GM18508 (cell line): ENCODE measurements around the gene PPT2.

ENCODE experiments used
- ATAC-seq: cut with Tn5 transposase; IDR thresholded peaks from one replicate; pipeline ENCODE4 v1.9.1; 2021; ENCODE audit warnings: moderate number of reproducible peaks; ENCODE audit not compliant: insufficient read depth, unreplicated experiment

PPT2 gene, protein sequence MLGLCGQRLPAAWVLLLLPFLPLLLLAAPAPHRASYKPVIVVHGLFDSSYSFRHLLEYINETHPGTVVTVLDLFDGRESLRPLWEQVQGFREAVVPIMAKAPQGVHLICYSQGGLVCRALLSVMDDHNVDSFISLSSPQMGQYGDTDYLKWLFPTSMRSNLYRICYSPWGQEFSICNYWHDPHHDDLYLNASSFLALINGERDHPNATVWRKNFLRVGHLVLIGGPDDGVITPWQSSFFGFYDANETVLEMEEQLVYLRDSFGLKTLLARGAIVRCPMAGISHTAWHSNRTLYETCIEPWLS

DNA sequence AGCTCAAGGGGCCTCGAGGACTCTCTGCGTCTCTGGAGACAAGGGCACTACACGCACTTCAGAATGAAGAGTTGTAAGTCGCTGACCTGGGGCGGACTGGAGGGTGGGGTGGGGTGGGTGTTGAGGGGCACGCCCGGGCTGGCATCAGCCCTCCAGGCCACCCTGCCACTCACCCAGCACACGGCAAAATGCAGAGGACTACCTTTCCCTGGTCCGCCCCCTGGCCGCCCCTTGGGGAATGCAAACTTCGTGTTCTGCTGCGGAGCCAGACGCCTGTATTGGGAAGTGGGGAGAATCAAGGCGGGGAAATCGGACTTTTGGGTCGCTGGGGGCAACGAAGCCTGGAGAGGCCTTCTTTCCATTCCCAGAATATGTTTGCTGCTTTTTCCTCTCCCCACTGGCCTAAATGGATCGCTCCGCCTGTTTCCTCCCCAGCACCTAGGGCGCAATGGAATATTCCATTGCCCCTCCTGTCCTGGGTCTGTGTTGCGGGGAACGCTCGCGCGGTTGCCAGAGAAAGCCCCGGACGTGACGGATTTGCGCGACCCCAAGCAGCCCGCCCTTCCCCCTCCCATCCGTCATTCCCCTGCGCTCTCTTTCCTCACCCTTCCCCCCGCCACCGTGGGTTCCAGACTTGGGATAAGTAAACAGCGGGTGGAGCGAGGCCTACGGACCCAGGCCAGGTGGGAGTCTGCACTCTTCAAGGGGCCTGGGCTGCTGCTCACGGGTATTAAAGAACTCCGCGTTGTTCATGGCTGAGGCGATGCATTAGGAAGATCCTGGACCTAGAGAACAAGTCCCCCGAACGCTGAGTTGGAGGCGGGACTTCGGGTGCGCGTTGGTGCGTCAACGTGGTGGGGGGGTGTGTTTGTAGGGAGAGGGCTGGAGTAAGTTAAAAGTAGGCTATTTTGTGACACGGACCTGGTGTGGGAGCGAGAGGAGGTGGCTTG lies at the start of gene PPT2:
Gene PPT2, plus strand, starts transcription at position 578 of the 950 bp plus-strand sequence. CDS start 454 bp downstream, outside the sequence.
- no peak for ATAC-seq

DNA sequence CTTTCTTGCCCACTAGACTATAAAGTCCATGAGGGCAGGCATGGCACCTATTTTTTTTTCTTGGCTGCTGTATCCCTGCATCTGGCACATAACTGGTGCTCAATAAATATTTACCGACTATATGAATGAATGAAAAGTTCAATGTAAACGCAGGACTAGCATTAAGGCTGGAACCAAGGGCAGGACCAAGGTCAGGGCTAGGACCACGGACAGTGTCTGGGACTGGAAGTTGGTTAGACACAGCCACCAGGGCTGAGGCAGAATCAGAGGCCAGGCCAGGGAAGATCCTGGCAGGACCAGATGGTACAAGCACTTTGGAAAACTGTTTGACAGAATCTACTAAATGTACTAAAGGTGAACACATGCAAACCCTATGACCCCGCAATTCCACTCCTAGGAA lies 48.5 kb upstream of the PPT2 start:
- ATAC-seq: no peak

DNA sequence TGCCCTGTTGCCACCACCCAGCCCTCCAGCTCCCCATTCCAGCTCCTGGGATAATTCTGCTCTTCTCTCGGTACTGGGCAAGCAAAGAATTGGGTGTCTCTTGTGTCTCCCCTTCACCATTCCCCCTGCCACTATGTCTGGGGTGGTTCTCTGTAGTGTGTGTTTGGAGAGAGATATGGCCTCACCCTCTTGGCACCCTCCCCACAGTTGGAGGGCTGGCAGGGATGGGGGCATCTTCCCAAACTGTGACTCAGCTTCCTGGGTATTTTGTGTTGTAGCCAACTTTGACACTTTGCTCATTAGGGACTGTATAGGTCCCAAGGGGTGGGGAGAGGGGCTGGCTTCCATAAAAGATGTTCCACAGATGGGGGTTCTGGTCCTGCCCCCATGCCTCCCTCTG lies 46.5 kb upstream of the PPT2 start:
- ATAC-seq: no peak

DNA sequence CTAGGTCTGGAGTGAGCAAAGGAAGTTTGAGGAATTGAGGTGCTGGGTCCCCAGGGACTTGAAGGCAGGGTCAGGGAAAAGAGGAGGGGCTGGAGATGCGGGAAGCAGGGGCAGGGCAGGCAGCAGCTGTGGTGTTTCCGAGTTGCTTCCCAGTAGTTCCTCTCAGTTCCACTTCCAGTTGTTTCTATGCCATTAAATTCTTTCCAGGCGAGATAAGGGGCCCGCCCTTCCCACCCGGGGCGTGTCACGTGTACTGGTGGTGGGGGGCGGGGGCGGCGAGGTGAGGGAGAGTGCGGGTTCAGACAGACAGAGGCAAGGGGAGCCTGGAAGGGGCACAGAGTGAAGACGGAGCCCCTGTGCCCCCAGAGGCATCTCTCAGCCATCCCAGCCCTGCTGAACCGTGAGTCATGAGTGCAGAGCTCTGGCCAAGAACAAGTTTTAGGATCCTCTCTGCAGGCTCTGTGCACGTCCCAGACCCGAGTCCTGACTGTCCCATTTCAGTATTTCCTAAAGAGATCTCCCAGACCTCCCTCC lies 45.8 kb upstream of the PPT2 start:
- no peak for ATAC-seq

DNA sequence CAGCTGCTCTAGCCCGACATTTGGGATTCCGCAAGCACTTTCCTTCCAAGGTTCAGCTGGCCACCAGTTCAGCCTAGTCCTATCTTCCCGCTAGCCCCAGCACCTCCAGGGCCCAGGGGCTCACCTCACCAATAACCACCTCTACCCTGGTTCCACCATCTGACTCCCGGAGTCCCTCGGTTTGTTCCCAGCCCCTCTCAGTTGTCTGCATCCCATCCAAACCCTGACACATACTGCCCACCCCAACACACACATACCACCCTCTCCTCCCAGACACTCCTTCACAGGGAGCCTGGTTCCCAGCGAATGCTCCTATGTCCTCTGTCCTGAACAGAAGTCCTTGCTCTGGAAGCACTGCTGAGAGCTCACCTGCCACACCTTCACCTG lies 45.2 kb upstream of the PPT2 start:
- no peak for ATAC-seq

DNA sequence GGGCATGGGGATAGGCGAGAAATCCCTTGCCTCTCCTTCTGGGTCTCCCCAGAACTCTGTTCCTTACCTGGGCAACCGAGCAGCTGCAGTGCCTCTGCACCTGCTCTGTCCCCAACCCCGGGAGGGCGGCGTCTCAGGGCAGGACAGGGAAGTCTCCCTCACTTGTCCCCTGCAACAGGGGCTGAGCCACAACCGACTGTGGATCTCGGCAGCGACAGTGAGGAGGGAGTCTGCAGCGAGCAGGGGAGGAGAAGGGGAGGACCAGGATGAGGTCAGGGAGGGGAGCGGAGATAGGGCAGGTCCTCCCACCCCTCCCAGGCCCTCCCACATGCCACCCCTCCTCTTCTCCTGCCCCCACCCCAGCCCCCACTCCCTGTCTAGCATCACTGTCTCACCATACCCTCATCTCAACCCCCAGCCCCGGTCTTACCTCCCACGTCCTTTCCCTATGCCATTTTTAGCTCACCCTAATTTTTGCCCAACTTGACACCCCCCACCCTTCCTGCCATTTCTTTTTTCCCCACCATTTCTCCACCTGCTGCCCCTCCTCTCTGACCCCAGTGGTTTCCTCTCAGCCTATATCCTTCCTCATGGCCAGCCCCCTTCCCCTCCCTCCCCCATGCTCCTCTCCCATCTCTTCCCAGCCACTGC lies 44.7 kb upstream of the PPT2 start, which contains the start of gene TNXB:
Gene TNXB, minus strand, starts transcription at position 225 of the 651 bp plus-strand sequence. CDS start 11,140 bp downstream, outside the sequence.
- ATAC-seq: no peak

DNA sequence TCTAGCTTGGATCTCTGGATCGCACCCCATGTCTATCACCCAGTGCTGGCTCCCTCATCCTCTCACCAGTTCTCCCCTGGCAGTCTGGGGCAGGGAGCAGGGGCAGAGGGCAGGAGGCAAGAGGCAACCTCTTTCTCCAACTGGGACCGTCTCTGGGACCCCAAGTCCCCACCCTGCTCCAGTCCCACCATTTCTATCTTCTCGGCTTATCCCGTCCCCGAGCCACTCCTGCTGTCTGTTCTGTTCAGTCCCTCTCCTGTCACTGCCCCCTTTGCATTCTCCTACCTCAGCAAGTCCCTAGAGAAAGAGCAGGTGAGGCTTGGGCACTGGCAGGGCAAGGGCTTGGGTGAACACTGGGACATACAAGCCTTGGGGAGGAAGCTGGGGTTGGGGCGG lies 44.2 kb upstream of the PPT2 start:
- no peak for ATAC-seq

DNA sequence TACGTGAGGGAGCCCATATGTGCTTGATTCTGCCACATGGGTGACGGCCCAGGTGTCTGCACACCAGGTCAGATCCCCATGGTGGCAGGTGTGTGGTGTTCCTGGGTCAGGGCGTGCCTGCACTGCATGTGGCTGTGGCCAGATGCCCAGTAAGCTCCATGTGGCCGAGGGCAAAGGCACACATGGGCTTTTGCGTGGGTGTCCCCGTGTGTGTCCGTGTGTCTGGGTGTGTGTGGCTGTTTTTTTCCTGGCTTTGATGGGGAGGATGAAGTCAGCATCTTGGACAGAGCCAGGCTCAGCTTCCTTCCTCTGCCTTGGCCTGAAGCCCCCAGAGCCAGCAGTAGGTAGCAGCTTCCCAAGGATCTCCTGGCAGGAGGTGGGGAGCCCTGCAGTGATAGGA lies 43.3 kb upstream of the PPT2 start:
- ATAC-seq: no peak

DNA sequence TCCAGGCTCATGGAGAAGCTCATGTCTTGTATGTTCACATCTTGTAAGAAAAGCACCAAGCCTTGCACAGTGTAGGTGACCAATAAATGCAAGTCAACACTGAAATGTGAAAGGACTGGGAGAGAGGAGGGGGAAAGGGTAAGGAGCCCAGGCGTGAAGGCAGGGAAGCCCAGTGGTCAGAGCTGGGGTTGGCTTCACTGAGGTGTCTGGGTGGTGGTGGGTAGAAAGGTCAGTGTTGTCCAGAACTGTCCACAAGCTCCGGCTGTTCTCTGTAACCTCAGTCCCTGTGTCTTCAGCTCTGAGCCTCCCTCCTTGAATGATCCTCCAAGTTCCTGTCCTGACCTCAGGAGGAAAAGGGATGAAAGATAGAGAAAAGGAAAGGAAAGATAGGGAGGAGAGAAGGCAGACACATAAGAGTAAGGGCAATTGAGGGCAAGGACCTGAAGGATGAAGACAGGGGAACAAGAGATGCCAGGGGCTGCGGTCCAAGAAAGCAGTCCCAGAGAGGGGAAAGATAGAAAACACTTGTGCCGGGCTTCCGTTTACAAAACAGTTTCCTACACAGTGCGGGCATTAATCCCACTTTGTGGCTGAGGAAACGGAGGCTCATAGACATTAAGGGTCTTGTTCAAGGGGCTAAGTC lies 42.4 kb upstream of the PPT2 start:
- ATAC-seq: no peak

DNA sequence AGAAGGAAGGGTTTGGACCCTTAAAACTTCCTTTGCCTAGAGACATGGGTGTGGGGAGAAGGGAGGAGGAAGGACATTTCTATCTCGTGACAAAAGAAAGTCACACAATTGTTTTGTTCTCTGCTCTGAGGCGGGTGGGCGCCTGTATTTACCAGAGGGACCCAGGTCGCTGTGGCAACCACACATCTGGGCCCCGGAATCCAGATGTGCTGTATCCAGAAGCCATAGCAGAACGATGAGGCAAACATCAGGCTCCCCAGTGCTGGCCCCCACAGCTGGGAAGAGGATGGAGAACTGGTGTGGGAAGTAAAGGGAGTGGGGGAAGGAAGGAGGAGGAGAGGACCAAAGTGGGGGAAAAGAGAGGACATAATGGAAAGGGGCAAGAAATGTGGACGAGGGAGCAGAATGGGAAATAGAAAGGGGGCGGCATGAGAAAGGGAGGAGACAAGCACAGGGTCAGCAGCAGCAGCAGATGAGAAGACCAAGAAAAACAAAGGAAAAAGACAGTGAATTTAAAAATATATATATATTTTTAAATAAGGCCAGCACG lies 41.4 kb upstream of the PPT2 start:
- ATAC-seq: no peak

DNA sequence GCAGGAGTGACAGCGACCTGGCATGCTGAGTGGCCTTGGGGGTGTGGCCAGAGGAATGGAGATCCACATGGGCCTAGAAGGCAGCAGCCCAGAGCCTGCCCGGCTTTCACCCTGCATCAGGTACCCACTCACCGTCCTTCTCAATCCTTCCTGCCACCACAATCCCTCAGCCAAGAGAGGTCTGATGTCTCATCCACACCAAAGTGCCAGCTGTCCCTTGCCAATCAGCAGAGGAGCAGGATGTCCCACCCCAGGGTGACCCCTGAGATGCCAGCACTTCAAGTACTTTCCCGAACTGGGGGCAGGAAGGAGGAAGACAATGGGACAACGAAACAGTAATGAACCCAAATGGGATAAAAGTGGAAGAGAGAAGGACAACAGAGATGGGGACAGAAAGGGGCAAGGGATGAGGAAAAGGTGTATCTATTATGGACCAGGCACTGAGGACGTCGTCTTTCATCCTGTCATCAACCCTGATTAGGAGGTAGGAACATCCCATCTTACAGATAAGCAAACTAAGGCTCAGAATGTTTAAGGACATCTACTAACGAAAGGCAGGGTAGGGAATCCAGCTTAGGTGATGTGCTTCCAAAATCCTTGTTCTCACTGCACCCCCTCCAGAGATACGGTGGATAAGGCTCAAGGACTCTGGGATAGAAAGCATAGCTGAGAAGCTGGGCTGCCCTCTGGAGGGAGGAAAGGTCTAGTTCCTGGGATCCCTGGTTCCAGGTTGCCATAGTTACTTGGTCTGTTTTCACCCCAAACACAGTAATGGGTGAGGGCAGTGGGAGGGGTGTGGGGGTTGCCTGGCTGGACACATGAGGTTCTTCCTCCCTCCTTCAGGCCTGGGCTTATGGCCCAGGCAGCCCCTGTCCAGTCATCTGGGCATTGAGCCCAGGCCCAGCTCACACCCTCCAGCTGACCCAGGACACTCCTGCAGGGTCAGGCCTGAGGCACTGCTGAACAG lies 40.3 kb upstream of the PPT2 start:
- ATAC-seq: no peak

DNA sequence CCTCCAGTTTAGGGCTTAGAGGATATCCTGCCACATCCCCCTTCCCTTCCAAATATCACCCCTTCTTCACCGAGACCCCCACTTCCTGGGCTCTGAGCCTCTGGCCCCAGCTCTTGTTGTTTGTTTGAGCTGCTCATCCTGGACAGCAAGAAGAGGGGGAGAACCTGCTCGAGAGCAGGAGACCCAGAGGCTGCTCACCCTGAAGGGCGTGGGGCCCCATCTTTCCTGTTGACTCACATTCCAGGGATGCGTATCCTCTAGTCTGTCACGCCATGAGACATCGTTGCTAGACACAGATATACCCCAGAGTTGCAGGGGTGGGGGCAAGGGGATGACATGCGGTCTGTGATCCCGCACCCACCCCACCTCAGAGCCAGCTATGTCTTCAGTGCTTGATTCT lies 39.1 kb upstream of the PPT2 start:
- ATAC-seq: no peak

DNA sequence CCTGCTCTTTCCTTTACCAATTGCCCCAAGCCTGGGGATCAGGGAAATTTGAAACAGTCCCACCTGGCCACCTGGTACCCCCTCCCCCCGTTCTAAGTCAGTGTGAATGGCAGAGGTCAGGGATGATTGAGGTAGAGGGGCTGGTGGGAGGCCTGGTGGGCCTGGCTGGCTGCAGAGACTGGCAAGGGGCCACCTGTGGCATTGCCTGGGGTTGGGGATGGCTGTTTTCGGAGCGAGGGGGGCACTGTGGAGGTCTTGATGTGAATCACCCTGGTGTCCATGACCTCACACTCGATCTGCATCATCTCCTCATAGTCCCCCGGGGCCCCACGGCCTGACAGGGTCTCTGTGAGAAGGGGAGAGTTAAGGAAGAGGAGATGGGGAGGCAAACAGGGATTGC lies 38.3 kb upstream of the PPT2 start:
- ATAC-seq: no peak

DNA sequence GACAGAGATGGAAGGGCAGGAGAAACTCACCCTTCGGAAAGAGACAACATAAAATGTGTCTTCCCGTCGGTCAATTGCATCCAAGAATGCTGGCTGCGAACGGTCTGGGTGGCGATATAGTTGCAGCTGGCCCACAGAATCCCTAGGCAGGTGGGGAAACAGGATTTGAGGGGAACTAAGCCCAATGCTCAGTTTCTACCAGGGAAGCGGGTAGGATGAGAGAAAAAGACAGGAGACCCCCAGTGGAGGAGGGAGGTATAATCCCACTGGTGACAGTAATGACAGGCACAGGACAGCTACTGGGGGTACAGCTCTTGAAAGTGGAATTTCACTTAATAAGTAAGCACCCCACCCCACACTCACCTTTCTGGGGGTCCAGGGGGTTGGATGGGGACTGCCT lies 37.3 kb upstream of the PPT2 start:
- no peak for ATAC-seq

DNA sequence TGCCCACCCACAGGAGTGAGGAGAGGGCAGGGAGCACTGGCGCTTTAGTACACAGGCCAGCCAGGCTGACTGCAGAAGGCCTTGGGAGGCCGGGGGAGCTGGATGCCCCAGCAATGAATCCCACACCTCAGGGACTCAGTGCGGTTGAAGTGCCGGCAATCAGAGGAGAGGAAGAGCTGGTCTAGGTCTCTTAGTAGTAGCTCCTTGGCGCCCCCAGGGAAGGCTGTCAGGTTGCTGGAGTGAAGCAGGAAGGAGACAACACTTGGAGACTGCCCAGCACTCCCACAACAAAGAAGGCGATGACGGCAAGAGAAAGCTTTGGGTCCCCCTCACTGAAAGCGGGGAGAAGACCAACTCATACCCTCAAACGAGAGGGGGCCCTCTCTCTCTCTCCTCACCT lies 36.5 kb upstream of the PPT2 start:
- ATAC-seq: no peak

DNA sequence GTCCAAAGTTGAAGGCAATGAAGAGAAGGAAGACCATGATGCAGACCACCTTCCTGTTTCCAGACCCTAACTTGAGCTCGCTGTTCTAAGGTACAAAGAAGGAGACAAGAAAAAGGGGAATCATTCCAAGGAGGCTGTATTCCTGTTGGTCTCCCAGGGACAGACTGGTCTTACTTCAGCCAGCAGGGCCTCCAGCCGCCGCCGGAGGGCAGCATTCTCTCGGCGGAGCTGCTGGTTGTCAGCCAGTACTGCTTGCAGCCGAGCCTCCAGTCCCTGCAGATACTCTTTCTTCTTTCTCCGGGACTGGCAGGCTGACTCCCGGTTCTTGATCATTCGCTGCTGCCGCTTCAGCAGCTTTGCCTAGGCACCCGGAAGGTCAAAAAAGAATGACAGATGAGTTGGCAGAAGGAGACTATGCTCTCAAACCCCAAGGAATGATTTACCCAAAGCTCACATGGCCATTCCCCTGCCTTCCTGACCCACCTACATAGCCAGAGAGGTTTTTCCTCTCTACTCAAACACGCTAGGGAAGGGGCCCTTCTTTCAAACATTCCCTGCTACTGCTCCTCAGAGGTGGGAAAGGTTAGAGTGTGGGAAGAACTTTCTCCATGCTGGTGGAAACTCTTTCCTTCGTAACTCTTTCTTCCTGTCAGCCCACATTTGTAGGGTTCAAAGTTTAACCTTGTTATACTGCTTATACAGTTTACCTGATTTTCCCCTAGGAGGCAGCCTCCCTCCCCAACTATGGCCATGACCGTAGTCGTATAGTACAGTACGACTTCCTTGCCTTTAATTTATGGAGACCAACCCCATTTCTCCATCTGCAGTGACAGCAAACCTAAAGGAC lies 34.9 kb upstream of the PPT2 start:
- ATAC-seq: no peak

DNA sequence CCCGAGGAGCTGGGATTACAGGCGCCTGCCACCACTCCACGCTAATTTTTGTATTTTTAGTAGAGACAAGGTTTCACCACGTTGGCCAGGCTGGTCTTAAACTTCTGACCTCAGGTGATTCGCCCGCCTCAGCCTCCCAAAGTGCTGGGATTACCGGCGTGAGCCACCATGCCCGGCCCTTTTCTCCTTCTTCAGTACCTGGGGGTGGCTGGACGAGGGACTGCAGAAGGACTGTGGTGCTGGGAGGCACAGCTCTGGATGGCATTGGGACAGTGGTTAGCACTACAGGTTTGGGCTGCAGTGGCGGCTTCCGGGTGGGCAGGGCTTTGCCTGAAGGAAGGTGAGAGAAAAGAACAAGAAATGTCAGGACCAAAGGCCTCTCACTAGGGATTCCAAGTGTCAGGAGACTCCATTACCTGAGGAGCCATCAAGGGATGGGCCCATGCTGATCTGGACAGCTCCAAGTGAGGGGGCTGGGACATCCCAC lies 33.3 kb upstream of the PPT2 start:
- ATAC-seq: no peak

DNA sequence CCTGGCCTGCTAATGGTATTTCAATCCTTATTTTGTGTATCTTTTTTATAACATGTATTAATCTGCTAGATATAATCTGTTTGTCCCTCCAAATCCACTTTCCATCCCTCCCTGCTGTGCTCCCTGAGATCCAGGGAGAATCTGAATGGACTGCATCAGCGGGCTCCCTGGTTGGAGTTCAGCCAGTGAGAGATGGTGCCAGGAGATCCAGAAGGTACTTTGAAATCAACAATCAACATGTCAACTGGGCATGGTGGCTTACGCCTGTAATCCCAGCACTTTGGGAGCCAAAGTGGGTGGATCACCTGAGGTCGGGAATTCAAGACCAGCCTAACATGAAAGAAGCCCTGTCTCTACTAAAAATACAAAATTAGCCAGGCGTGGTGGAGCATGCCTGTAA lies 30.3 kb upstream of the PPT2 start:
- ATAC-seq: no peak
